Tibial nerve (tissue), 3 donors: ENCODE measurements around the gene GGACT.

ENCODE experiments used
- POLR2A ChIP-seq, 2 donors: fragments of 450-650 bp; IDR thresholded peaks; one replicate each; pipeline ENCODE4 v1.6.1; 2017; ENCODE audit warnings: antibody characterized with exemption in 2 of 2, mild to moderate bottlenecking in 2 of 2, moderate library complexity in 2 of 2
- TF ChIP-seq, protein P1 (sequence below), 5 experiments: fragments of 200-600 bp in 3 of 5; fragments of 450-650 bp in 2 of 5; sonication (generic) in 3 of 5; IDR thresholded peaks; one replicate each; pipeline ENCODE4 v1.5.1; 2016 to 2019; ENCODE audit warnings: antibody characterized with exemption in 5 of 5, mild to moderate bottlenecking in 3 of 5, moderate library complexity in 2 of 5

DNA sequence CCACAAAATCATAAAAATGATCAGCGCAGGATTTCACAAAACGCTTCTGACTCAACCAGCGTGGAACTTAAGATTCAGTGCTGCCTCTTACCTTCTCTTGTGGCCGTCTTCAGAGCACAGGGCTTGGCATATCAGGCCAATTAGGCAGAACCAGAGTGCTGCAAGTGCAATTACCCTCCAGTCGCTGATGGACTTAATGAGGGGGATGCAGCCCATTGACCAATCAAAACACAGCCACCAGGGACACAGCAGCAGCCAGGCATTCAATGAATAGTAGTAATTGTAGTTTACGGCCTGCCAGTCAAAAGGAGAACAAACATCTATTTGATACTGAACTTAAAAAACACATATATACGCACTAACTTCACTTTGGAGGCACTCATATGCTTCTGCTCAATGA, 47.9 kb upstream of the GGACT start:
- TF ChIP-seq, protein P1, sequence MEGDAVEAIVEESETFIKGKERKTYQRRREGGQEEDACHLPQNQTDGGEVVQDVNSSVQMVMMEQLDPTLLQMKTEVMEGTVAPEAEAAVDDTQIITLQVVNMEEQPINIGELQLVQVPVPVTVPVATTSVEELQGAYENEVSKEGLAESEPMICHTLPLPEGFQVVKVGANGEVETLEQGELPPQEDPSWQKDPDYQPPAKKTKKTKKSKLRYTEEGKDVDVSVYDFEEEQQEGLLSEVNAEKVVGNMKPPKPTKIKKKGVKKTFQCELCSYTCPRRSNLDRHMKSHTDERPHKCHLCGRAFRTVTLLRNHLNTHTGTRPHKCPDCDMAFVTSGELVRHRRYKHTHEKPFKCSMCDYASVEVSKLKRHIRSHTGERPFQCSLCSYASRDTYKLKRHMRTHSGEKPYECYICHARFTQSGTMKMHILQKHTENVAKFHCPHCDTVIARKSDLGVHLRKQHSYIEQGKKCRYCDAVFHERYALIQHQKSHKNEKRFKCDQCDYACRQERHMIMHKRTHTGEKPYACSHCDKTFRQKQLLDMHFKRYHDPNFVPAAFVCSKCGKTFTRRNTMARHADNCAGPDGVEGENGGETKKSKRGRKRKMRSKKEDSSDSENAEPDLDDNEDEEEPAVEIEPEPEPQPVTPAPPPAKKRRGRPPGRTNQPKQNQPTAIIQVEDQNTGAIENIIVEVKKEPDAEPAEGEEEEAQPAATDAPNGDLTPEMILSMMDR (IDR thresholded peaks at IDR 0.05) = no peak
- no peak for TF ChIP-seq POLR2A (IDR thresholded peaks at IDR 0.05)
